NCI-H748 (cell line): ENCODE results near the gene SUSD3.
"Not testable (repeated sequence)": the region's sequence is repeated elsewhere in the genome, so short reads cannot be mapped to it uniquely, and the experiment has no call there.

Experiments
- DNase-seq: peaks from one replicate; lab custom pipeline; 2025; ENCODE audit not compliant: unreplicated experiment; lab: John Stamatoyannopoulos, UW

Gene SUSD3

GRCh38 chr9:93108291-93109041 lies 50.0 kb downstream of the SUSD3 start:
- no peak for DNase-seq

DNA sequence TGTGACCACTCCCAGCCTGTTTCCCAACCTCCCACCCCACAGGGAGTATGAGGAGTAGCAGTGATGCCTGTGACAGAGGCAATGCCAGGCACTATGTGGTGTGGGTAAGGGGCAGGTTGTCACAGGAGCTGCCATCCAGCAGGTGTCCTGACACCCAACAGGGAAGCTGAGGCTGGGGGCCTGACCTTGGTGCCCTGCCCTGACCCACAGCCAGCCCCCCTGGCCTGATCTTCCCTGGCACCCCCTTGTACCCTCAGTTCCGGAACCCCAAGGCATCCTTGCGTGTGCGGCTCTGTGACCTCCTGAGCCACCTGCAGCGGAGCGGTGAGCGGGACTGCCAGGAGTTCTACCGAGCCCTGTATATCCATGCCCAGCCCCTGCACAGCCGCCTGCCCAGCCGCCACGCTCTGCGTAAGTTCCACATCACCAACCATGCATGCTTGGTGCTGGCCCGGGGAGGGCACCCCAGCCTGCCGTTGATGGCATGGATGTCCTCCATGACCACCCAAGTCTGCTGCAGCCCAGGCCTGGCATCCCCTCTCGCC lies 51.9 kb downstream of the SUSD3 start:
- no peak for DNase-seq

DNA sequence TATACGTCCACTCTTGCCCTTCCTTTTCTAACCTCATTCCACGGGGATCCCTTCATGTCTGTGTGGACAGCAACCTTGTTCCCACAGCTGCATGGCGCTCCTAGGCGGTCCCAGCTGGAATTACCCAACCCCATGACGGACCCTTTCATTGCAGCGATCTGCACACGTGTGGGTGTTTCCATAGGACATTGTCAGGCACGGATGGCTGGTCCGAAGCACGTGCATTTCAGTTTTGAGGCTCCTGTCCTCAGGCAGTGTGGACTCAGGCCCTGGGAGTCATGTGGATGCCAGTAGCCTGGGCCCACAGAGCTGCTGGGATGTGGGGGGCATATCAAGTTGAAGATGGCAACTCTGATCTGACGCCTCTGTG lies 52.5 kb downstream of the SUSD3 start:
- DNase-seq, result no peak

GRCh38 chr9:93111371-93112115 lies 53.0 kb downstream of the SUSD3 start:
- no peak for DNase-seq

- no peak for DNase-seq
These were observed 53.8 kb downstream of the SUSD3 start for GRCh38 chr9:93112116-93112863.

GRCh38 chr9:93112864-93113389 lies 54.4 kb downstream of the SUSD3 start:
- DNase-seq, result no peak

GRCh38 chr9:93114169-93114983 lies 55.9 kb downstream of the SUSD3 start:
- DNase-seq, result no peak

DNA sequence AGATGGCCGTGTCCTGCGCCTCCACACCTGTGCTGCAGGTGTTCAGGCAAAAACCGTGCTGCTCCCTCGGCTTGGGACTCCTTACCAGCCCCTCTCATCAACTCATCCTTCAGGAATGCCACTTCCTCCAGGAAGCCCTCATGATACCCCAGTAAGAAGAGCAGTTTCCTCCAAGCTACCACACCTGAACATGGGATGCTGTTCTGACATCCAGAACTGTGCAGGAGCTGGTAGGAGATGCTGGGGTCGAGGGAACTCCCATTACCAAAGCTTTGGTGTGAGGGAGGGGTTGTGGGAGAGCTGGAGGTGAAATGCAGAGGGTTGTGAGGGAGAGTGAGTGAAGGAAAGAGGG lies 56.5 kb downstream of the SUSD3 start:
- no peak for DNase-seq

GRCh38 chr9:93115486-93116071 lies 57.1 kb downstream of the SUSD3 start:
- DNase-seq, result no peak

GRCh38 chr9:93116072-93116961 lies 57.8 kb downstream of the SUSD3 start:
- no peak for DNase-seq

GRCh38 chr9:93117521-93117920 lies 59.0 kb downstream of the SUSD3 start:
- not testable (repeated sequence) for DNase-seq

DNA sequence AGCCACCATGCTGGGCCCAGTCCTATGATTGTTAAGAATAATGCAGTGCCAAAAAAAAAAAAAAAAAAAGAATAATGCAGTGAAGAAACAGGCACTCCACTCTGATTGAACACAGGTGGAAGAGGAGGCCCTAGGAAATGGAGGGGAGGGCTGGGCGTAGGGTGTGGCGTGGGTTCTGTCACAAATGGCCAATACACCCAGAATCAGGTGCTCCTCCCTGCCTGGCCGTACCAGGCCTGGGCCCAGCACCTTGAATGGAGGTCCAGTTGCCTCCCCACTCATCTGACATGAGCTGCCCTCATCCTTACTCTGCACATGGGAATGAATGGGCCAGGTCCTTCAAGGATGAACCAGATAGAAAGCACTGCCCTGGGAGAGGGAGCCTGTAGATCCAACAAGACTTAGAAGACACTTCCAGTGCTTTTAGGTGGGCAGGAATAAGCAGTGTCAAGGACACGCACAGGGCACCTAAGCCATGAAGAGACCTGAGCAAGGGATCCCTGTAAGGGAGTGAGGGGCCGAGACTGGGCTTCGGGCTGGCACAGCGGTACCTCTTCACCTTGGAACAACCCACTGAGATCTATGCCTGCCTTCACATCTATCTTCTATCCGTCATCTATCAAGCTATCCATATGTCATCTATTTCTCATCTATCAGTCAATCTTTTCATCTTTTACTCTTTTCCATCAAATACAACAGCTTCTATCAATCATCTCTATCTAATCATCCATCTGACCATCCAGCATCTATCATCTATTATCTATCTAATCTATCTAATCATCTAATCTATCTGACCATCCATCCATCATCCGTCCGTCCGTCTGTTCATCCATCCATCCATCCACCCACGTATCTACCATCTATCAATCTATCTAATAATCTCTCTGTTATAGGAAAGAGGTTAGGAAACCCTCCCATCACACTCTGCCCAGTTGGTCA lies 59.7 kb downstream of the SUSD3 start:
- no peak for DNase-seq

DNA sequence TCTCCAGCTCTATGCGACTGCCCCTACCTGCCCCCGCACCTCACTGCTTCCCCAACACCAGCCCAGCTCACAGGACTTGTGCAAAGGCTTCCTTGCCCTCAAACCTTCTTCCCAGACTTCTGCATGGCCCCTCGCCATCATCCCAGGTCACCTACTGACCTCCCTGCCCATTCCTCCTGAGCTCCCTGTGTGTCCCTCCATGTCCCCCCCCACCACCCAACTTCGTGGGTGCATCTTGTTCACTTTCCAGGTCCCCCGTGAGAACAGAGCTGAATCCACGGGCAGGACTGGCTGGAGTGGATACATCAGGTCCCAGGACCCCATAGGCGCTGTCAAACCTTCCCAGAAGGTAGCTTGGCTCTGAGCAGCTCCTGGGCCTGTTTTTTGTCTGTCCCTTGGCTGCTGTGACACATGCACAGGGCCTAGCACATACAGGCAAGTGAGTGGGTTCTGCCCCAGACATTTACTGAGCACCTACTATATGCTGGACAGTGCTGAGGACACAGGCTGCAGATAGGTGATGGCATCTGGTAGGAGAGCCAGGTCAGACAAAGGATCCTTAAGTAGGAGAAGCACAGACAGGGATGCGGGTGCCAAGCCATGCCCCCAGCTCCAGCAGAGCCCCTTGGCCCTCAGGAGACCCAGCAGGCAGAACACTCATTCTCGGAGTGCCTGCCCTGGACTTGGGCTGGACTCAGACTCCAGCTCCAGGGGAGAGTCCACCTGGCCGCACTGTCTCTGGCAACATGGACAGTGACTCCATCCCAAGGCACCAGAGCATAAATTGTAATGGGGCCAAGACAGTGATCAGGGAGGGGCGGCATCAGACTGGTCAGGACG lies 60.6 kb downstream of the SUSD3 start:
- DNase-seq, result no peak

DNA sequence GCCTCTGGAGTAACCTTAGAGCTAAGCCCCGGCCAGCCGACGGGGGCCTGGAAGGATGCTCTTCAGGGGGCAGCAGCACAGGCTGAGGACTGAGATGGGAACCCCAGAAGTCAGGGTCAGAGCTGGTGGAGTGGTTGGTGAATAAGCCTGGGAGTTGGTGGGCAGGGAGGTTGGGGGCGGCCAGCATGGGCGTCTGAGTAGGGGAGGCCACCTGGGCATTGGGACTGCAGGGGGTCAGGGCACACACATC lies 61.1 kb downstream of the SUSD3 start:
- no peak for DNase-seq

DNA sequence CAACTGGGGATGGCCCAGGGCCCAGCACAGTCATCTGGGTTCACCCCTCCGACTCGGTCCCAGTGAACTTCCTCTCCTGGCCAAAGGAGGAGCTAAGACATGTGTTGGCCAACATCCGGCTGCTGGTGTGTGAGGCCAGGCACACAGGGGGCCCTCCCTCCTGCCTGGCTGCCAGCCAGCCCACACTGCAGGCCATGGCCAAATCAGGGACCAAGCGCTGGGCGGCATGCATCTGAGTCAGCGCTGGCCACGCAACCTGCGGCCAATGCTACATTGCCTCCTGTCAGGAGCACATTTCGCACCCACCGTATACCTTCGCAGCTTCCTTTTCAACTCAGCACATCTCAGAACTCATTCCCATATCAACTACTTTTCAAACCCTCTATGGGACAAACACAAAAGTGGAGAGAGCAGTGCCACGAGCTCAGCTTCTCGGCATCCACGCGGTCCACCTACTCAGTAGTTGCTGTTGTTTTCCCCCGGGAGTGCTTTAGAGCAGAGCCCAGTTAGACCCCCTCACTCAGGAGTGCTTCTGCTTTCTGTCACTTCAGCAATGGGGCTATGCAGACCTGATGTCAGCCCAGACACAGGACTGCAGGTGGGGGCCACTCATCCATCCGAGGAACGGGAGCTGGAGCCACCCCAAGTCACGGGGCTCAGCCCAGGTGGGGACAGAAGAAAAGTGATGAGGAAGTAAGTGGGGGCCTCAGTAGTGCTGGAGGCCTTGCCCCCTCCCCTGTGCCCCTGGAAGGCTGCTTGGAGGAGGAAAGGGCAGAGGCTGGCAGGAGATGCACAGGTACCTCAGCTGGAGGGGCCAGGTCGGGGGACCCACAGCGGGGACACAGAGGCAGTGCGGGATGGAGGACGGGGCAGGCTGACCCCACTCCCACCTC lies 61.7 kb downstream of the SUSD3 start:
- no peak for DNase-seq

DNA sequence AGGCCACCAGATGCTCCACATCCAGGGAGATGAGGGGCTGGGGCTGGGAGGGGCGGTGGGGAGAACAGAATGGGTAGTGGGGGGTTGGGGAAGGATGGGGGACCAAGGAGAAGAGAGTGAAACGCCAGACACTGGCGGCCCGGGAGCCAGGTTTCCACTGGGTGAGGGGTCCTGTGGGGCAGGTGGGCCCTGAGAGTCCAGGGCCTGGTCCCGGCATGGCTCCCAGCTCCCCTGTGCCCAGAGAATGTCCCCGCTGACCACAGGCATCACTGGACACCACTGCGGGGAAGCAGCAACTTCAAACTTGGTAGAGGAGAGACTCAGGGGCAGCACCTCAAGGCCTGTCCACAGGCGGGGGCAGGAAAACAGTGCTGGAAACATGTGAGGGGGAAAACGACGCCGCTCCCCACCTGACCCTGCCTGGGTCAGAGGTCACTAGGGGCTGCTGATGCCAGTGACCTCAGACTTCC lies 62.4 kb downstream of the SUSD3 start:
- no peak for DNase-seq
